Ecto neural progenitor cell (in vitro differentiated cells): ENCODE data around the gene SKA3.
"Not testable (repeated sequence)": the region's sequence is repeated elsewhere in the genome, so short reads cannot be mapped to it uniquely, and the experiment has no call there.

Source experiments
- DNase-seq: peaks from one replicate; pipeline ENCODE4 v3.0.0-alpha.2; 2018; ENCODE audit warnings: low spot score

SKA3 gene

GRCh38 chr13:21176215-21176981, at the start of gene SKA3, which contains the start of gene MRPL57:
SKA3 (minus strand) TSS chr13:21176552; CDS start chr13:21176477, 75 bp downstream.
MRPL57 (plus strand) TSS chr13:21176658; CDS start chr13:21176917, 259 bp downstream.
- DNase-seq = peak; percentile 97

GRCh38 chr13:21225082-21225481, 48.7 kb upstream of the SKA3 start:
- DNase-seq = no peak

- no peak for DNase-seq
These were observed 44.9 kb upstream of the SKA3 start for GRCh38 chr13:21221268-21221667.

GRCh38 chr13:21219716-21220115, 43.4 kb upstream of the SKA3 start:
- DNase-seq = not testable (repeated sequence)

GRCh38 chr13:21219036-21219381, 42.7 kb upstream of the SKA3 start:
- DNase-seq = no peak

GRCh38 chr13:21218351-21219035, 42.1 kb upstream of the SKA3 start:
- DNase-seq = no peak

- no peak for DNase-seq
These were observed 40.0 kb upstream of the SKA3 start for GRCh38 chr13:21216332-21216731.

GRCh38 chr13:21215419-21215818, 39.1 kb upstream of the SKA3 start:
- not testable (repeated sequence) for DNase-seq

GRCh38 chr13:21212138-21212775, 35.9 kb upstream of the SKA3 start:
- no peak for DNase-seq

GRCh38 chr13:21208652-21209154, 32.4 kb upstream of the SKA3 start:
- DNase-seq = no peak

- no peak for DNase-seq
These were observed 26.6 kb upstream of the SKA3 start for GRCh38 chr13:21202767-21203531.

GRCh38 chr13:21201456-21202190, 25.3 kb upstream of the SKA3 start:
- DNase-seq = not testable (repeated sequence)

GRCh38 chr13:21198391-21198790, 22.0 kb upstream of the SKA3 start:
- DNase-seq = not testable (repeated sequence)

GRCh38 chr13:21197606-21198225, 21.4 kb upstream of the SKA3 start:
- DNase-seq = not testable (repeated sequence)

- DNase-seq = not testable (repeated sequence)
These were observed 18.4 kb upstream of the SKA3 start for GRCh38 chr13:21194756-21195155.

GRCh38 chr13:21186410-21186809, 10.1 kb upstream of the SKA3 start:
- DNase-seq = not testable (repeated sequence)

GRCh38 chr13:21181671-21182070, 5.3 kb upstream of the SKA3 start:
- no peak for DNase-seq

GRCh38 chr13:21176982-21177284, 581 bp upstream of the SKA3 start:
- no peak for DNase-seq

- no peak for DNase-seq
These were observed 617 bp downstream of the SKA3 start for GRCh38 chr13:21175656-21176214.

GRCh38 chr13:21173767-21174166, 2.6 kb downstream of the SKA3 start:
- DNase-seq = not testable (repeated sequence)

GRCh38 chr13:21171420-21171819, 4.9 kb downstream of the SKA3 start:
- DNase-seq = no peak
